GM21737 (cell line): ENCODE data around the gene HEBP1.

Experiments
- ATAC-seq: cut with Tn5 transposase; IDR thresholded peaks from one replicate; pipeline ENCODE4 v1.9.1; 2021; ENCODE audit warnings: mild to moderate bottlenecking, moderate library complexity; ENCODE audit not compliant: unreplicated experiment

Gene HEBP1

DNA sequence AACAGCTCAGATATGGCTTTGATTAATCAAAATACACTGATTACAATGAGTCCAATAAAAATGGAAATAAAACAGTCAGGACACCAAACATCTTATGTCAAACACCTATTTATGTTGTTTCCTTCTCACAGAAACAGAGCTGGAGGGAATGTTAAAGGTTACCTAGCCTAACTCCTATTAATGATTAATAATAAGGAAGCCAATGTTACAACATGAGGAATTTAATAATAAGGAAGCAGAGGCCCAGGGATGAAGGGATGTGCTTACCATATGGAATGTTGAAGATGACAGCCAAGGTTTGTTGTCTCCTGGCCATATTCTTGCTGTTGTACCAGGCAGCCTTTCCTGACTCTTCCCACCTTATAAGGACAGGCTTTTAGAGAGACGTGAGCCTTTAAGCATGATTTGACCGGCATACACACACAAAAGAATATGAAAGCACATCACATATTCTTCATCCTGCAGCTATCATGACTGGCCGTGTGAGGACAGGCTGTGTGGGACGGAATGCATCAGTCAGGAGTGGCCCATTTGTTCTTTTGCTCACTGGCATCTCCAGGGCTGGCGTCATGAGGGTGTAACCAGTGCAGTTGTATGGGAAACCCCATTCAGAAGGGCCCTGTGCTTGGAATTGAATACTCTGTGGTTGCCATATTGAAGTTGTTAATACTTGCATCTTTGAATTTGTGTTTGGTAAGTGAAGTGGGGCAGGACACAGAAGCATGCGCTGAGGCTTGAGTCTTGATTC lies 45.0 kb downstream of the HEBP1 start:
- no peak for ATAC-seq

DNA sequence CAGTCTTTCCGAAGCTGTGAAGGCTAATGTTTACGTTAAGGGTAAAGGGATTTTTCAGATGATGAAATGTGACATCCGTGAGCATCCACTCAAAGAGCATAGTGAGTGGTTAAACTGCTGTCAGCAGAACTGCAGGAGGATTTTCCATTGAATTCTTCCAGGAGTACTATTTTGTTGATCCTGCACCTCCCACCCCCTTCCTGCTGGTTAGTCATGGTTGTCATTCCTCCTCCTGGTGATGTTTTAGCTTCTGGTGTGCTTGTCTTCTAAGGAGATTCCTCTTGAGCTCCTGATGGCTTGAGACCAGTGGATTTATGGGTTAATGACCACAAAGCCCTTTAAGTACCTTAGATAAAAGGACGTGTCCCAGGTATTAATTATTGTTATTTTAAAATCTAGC lies 45.7 kb downstream of the HEBP1 start:
- ATAC-seq, result no peak

DNA sequence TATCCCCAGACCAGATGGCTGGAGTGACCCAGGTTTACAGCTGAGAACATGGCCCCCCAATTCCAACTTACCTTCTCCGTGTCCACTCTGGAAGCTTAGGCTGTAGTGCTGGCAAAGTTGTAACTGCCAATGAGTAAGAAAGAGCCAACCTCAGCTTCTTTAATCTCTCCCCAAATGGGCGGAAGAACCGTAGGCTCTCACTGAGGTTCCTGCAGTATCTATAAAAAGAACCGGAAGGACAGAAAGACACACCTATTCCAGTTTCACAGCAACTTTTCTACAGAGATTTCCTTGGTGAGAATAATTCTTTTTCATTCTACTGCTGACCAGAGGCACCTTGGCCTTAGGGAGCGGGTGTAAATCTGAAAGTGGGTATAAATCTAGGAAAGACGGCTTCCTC lies 48.0 kb downstream of the HEBP1 start, which contains the start of gene GPRC5D:
TSS of gene GPRC5D (minus strand) at position 135 of the 400 bp plus-strand sequence. CDS start 1,786 bp downstream, outside the sequence.
- ATAC-seq, result no peak

DNA sequence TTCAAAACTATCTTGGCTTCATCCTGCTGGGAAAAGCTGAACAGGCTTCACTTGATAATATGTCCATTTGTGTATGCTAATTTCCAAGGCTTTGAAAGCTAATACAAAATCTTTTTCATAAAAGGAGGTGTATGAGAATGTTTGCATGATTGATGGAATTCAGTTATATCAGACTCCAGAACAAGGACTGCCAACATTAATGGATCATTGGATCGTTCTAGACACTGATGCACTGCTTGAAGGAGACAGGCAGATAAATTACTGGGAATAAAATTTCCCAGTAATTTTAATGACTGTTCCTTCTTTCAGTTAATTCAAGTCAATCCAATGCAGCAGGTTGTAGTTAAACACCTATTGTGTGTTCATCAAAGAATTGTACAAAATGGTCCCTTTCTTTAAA lies 48.6 kb downstream of the HEBP1 start:
- no peak for ATAC-seq

DNA sequence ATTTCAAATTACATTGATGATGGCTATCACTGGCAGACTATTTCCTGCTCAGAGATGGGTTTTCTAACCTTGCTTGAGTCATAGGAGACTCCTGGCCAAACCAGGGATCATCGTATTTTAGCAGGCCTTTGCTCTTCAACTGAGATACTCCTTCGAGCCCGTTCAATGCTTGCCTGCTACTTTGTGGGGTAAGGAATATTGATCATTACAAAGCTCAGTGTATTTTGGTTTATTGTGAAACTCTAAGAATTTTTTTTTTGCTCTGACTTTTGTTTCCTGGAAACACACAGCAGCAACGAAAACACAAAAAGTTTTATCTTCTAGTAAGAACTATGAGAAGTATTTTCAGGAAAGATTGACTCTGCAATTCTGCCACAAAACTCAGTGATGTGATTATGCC lies 52.2 kb downstream of the HEBP1 start:
- ATAC-seq, result no peak

DNA sequence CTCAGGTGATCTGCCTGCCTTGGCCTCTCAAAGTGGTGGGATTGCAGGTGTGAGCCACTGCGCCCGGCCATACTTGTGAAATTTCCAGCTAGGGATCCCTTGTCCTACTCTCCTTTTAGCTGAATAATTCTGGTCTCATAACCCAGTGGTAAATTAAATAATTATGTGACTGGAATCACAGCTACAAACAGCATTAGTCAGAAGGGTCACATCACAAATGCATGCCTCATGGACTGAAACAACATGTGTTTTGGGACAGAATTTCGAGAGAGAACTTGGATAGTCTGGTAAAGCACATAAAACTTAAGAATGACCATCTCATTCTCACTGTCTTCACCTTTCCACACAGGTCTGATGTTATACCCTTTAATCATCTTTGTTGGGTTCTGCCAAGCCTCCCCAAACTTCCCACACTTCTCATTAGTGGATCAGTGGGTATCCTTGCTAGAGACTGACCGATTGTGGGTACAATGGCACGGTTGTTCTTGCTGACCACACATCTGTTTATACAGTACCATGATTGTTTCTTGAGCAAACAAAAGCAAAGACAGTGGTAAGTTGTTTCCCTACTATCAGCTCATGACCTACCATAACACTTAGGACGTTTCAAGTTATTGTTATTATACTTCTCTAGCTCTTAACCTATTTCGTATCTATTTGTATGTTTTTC lies 53.2 kb downstream of the HEBP1 start:
- no peak for ATAC-seq

DNA sequence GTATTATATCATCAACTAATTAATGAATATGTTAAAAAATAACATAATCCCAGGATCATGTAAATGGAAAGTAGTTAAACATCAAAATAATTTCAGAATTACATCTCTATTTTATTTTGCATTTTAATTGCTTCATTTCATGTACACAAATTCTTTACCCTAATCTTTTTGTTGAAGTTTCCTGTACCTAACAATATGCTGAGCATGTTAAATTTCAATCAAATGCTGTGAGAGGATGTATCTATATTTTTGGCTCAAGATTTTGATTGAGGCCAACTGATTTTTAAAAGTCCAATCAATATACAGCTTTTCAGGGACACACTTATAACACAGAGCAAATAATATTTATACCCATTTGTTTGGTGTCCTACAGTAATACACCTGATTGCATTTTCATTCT lies 54.5 kb downstream of the HEBP1 start:
- no peak for ATAC-seq

DNA sequence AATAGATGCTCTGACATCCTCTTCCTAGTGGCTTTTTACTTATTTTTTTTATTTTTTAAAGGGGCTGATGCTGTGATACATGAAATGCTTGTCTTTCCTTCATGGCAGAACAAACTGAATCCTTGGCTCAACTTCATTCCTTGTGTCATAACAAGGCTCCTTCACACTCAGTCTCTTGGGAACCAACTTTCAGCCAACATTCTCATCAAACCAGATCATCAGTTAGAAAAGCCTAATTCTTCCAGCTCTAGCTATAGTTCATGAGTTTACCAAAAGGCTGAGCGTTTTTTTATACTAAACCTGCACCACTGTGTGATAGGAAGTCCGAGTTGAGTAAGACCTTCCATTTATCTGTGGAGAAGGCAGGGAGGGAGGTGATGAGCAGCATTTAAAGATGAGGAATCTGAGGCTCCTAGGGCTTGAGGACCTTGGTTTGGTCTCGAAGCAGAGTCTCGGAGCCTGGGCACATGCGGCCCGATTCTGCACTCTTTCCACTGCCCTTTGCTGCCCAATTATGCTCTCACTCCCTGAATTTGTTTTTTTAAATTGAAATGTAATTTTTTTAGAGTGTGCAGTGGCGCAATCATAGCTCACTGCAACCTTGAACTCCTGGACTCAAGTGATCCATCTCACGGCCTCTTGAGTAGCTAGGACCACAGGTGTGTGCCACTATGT lies 56.3 kb downstream of the HEBP1 start:
- ATAC-seq, result no peak

DNA sequence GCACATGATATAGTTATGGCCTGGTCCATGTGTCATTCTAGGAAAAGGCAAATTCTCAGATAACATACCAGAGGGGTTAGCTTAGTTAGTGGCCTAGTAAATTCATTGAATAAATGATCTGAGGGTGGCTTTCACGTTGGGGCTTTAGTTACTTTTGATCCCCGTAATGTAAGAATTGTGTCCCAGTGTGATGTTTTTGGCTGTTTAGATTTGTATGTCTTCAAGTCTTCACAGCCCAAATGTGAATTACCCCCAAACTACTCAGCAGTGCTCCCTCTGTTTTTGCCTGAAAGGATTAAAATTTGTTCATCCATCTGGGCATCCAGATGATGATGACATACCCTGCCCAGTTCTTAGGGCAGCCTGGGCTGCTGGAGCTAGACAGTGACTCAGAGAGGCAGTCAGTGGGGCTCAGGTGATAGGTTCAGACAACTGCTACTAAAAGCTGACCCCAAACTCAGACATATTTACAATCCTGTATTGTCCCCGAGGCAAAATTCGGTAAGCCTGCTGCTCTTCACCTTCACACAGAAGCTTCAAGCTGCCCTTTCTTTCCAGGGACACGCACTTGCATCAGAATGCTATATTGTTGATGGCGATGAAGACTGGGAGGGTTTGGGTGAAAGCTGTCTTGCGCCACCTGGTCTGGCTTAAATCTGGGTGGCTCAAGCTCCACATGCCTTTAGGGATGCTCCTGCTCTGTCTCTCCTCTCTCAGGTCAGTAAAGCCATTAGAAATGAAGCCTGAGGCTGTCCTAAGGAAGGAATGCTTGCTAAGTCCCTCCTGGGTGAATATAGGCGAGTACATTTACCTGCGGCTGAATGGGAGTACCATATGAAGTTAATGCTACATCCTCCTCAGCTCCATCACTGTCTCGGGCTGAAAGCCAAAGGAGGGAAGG lies 58.4 kb downstream of the HEBP1 start:
- ATAC-seq, result no peak

DNA sequence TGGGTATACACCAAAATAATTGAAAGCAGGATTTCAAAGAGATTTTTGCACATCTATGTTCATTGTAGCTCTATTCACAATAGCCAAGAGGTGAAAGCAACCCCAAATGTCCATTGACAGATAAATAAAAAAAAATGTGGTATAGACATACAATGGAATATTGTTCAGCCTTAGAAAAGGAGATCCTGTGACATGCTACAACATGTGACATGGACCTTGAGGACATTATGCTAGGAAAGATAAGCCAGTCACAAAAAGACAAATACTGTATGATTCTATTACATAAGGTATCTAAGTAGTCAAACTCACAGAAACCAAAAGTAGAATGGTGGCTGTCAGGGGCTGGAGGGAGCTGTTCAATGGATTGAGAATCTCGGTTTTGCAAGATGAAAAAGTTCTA lies 60.2 kb downstream of the HEBP1 start:
- no peak for ATAC-seq

DNA sequence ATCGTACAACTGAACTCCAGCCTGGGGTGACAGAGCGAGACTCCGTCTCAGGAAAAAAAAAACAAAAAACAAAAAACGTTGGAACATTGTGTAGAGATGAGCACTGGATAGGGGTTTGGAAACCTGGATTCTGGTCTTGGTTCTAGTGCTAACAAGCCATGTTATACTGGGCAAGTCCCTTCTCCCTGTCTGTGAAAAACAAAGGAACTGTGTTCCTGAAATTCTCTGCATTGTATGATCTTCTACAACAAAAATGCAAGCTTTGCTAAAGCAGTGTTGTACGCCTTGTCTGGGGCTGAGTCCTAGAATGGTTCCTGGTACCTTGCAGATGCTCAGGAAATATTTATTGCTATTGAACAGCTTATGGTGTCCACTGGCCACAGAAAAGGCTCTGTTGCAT lies 61.5 kb downstream of the HEBP1 start:
- no peak for ATAC-seq

DNA sequence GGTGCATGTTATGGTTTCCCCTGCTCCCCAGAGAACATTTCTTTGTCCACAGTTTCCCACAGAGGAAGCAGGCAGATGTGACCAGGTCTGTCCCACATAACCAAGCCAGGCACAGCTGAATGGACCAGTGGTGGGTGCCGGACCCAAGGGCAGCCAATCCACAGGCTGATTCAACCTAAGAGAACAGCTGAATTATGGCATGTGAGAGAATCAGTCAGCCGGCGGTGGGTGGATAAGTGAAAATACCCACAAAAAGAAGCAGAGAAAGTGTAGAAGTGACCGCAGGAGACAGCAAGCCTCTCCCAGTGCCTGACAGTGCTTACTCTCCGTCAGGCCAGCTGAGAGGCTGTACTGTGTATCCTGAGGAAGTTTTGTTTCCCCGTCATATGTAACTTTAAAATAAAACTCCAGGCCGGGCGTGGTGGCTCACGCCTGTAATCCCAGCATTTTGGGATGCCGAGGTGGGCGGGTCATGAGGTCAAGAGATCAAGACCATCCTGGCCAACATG lies 63.0 kb downstream of the HEBP1 start:
- no peak for ATAC-seq

DNA sequence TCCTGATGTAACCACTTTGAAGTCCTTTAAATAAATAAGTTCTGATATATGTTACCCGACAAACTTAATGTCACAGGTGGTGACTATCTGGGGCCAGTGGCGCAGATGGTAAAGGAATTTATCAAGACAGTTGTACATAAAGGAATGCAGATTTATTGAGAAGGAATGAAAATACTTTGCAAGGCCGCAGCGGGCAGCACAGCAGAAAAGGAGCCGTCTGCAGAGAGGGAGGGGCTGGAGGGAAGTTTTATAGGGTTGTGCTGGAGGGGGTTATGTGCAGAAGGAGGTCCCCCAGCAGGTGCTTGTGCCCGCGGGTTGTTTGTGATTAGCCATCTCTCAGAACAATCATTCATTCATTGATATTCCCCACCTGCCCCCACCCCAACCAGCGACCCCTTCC lies 65.5 kb downstream of the HEBP1 start:
- no peak for ATAC-seq

DNA sequence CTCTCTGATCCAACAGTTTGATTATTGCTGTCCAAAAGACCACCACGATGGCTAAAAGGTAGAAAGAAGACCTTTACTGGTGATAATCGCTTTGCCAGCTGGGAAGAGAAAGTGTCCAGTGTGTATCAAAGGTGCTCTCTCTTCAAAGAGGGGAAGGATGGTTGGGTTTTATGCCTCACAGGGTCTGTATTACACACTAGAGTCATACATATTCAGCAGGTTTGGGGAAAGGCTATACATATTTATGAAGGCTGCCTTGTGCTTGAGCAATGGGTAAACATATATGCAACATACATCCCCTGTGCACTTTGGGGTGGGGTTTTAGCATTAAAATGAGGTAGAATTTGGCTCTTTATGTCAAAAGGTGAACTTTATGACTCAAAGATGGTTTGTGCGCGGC lies 66.3 kb downstream of the HEBP1 start:
- ATAC-seq, result no peak

DNA sequence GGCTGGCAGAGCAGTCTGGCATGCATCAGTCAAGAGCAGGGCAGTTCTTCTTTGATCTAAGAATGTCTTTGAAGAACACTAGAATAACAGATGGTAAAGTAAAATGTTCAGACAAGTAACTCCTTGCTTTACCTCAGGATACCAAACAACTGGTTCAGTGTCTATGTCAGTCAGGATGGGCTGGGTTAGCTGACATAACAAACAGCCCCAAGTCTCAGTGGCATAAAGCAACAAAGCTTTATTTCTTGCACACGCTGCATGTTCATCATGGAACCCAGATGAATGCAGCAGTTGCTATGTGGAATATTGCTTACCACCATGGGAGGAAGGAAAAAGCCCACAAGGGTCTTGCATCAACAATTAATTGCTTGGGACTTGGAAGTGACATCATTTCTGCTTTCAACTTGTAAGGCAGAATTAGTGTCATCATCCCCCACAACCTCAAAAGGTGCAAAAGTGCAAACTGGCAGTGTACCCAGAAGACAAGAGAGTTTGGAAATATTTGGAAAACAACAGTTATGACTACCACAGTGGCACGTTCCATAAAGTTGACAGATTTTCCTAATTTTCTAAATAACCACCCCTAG lies 69.3 kb downstream of the HEBP1 start:
- ATAC-seq, result no peak

DNA sequence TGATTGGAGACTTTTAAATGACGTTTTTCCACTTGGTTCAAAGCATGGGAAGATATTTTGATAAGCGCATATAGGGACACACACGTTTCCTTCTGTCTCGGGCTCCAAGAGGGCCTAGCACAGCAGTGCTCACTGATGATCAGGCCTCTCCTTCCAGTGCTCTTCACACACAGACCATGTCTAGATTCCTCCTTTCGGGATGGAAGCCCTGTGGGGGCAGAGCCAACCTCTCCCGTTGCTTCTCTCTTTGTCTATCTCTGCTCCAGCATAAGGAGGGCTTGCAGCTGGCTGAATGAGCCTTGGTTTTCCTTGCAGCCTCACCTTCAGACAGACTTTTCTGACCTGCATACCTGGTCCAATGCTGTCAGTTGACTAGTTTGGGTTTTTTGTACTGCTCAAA lies 70.4 kb downstream of the HEBP1 start:
- ATAC-seq, result no peak

DNA sequence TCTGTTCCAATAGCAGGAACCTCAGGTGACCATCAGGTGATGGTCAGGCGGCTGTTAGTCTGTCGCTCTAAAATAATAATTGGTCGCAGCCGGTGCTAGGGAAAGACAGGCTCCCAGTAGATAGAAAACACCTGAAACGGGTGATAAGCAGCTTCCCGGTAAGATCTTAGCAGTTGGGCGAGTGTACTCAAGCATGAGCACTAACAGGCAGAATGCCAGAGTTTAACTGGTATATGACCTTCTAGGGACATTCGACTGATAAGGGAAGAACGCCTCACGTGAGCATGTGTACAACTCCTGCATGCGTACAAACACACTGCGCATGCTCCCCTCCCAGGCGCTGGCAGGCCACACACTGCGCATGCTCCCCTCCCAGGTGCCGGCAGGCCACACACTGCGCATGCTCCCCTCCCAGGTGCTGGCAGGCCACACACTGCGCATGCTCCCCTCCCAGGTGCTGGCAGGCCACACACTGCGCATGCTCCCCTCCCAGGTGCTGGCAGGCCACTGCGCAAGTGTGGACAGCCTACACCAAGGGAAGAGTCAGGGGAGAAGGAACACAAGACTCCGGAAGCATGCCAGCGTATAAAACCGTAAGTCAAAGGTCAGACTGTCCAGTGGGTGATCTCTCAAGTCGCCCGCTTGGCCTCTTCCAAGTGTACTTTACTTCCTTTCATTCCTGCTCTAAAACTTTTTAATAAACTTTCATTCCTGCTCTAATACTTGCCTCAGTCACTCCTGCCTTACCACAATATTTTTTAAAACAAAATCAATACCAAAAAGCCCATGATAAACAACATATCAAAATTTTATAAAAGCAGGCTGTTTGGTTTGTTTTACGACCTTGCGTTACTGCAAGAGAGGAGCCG lies 72.6 kb downstream of the HEBP1 start:
- no peak for ATAC-seq

DNA sequence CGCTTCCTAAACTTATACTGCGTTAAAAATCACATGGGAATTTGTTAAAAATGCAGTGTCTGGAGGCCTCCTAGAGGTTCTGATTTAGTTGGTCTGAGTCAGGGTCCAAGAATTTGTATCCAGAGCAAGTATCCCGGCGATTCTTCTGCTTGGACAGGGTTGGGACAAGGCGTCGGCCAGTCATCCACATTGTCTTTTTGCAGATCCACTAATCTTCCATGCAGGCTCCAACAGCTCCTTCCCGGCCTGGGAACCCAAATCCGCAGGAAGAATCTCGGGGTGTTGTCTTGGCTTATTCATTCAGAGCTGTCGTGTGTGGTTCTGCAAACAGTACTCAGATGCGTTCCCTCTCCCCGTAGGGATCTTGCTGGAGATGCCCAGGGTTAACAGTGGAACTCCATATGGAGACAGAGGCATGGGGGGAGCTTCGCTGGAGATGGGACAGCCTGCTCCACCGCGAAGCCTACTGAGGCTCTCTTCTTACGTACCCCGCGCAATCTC lies 73.4 kb downstream of the HEBP1 start:
- ATAC-seq, result no peak

DNA sequence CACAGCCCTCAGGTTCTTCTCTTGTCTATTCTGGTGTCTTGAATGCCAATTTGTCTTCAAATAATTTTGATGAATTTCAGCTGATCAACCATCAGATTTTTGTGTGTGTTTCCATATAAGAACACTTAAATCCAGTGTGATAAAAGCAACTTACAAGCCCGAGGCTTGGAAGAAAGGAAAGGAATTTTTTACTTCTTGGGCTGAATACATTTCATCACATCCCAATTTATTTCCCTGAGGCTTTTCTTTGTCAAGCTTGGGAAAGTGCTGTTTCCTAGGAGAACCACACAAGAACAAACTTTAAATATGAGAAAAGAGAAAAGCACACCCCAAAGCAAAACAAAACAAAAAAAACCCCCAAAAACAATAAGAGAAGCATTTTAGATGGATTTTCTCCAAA lies 74.7 kb downstream of the HEBP1 start:
- ATAC-seq, result no peak
